Measurements from ENCODE around the gene SLC26A11. TPM values are rescaled to one million over a fixed set of nuclear protein-coding genes. Genes with fewer than 3 reads are reported as not detected.

Gene SLC26A11
- 51.6 TPM for total RNA-seq
- long read RNA-seq, transcript SLC26A11-201 (18 exons, 2,885 nt) = major isoform, 22 of 102 reads
- long read RNA-seq, partial matches to known transcripts = 45 of 102 reads
- long read RNA-seq, other reads (novel, unspliced or antisense) = 31 of 102 reads

DNA sequence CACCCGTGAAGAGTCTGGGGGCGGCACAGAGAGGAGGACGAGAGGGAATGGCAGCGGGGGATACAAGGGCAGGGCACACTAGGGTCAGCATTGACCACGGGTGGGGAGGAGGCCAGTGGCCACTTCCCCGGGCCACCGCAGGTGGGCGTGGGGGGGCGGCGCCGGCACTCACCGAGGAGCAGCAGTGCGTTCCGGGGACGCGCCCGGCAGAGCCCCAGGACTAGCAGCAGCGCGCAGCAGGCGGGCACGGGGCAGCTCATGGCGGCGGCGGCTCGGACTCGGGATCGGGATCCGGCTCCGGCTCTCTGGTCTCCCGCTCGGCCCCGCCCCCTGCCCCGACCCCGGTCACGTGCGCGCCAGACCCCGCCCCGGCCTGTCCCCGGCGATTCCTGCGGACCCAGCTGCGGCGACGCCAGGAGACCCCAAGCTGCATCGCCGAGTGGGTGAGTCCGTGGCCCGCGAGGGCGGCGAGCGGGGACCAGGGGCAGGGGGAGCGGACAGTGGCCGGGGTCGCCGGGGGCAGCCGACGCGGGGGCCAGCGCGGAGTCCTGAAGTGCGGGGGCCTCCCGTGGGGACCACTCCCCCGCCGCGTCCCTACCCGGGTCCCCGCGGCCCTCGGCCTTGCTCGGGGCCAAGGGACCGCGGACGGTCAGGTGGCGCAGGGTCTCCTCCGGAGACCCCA, at the start of gene SLC26A11, which contains the start of gene SGSH:
TSS of gene SLC26A11 (plus strand) at position 374 of the 682 bp plus-strand sequence. CDS start 1,134 bp downstream, outside the sequence.
TSS of gene SGSH (minus strand) at position 280 of the 682 bp plus-strand sequence. CDS start at position 260, 20 bp downstream.
- H3K27ac ChIP-seq = peak within 1 kb of the TSS; percentile 83
- intact Hi-C loops (cut with DNase I) = no loop called here
- H3K9me3 ChIP-seq = no peaks in the 10 kb centered on the region
- peak; percentile 92 for DNase-seq
- TF ChIP-seq, protein P1, sequence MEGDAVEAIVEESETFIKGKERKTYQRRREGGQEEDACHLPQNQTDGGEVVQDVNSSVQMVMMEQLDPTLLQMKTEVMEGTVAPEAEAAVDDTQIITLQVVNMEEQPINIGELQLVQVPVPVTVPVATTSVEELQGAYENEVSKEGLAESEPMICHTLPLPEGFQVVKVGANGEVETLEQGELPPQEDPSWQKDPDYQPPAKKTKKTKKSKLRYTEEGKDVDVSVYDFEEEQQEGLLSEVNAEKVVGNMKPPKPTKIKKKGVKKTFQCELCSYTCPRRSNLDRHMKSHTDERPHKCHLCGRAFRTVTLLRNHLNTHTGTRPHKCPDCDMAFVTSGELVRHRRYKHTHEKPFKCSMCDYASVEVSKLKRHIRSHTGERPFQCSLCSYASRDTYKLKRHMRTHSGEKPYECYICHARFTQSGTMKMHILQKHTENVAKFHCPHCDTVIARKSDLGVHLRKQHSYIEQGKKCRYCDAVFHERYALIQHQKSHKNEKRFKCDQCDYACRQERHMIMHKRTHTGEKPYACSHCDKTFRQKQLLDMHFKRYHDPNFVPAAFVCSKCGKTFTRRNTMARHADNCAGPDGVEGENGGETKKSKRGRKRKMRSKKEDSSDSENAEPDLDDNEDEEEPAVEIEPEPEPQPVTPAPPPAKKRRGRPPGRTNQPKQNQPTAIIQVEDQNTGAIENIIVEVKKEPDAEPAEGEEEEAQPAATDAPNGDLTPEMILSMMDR (IDR thresholded peaks at IDR 0.05) = no peak
- H3K27me3 ChIP-seq = no peaks in the 10 kb centered on the region
- peak within 1 kb of the TSS; percentile 62 for H3K4me3 ChIP-seq
- H3K4me1 ChIP-seq = peaks cover 14% of the 10 kb centered on the region
- ATAC-seq = peak; percentile 89
- H3K36me3 ChIP-seq = peaks cover 8% of the 10 kb centered on the region

DNA sequence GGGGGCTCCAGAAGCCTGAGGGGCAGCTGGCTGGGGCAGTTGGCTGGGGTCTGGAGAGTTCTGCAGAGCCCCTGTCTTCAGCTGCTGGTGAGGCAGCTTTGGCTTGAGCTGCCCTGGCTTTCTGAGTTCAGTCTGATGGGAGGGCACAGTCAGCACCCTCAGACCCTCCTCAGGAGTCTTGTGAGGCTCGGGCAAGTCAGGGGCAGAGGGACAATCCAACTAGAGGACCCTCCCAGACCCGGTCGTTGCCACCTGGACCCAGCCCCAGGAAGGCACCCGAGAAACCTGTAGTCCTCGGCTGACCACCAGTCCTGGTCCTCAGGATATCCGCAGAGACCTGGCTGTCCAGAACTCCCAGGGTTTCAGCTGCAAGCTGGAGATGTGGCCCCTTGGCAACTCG, 48.5 kb upstream of the SLC26A11 start:
- Histone ChIP-seq H3K4me3 (no peak overlapping the region), H3K4me1 (no peaks in the 10 kb centered on the region), H3K9me3 (no peaks in the 10 kb centered on the region), H3K27me3 (no peaks in the 10 kb centered on the region), H3K36me3 (no peaks in the 10 kb centered on the region), H3K27ac (no peak overlapping the region)
- DNase-seq (no peak), ATAC-seq (no peak)
- intact Hi-C loops (cut with DNase I) = no loop called here
- TF ChIP-seq, protein P1 (IDR thresholded peaks at IDR 0.05) = no peak

DNA sequence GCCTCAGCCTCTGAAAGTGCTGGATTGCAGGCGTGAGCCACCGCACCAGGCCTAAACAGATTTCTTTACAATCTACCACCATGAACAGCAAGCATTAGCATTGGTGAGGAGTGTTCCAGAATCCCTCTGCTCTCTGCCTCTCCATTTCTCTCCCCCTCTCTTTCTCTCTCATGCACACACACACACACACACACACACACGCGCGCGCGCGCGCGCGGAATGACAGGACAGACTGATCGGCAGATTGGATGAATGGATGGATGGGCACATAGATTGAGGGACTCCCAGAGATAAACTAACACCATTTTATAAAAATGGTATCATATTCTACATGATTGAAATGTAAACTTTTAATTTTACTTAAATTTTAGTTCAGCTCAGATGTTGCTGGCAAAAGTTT, 47.1 kb upstream of the SLC26A11 start:
- Histone ChIP-seq H3K4me1 (no peaks in the 10 kb centered on the region), H3K4me3 (no peak overlapping the region), H3K9me3 (no peaks in the 10 kb centered on the region), H3K27ac (no peak overlapping the region), H3K27me3 (no peaks in the 10 kb centered on the region), H3K36me3 (no peaks in the 10 kb centered on the region)
- no peak for DNase-seq
- TF ChIP-seq, protein P1 (IDR thresholded peaks at IDR 0.05) = no peak
- intact Hi-C loops (cut with DNase I) = no loop called here
- no peak for ATAC-seq

DNA sequence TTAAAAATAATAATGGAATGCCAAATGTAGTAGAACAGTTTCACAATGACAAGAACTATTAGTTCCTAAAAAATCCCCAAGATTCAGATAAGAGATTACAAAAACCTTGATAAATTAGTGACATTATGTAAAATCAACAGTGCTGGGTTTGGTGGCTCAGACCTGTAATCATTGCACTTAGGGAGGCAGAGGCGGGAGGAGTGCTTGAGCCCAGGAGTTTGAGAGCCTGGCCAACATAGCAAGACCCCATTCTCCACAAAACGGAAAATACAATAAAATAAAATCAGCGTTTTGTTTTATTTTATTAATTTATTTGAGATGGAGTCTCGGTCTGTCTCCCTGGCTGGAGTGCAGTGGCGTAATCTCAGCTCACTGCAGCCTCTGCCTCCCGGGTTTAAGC, 46.3 kb upstream of the SLC26A11 start:
- no peak for ATAC-seq
- Histone ChIP-seq H3K36me3 (no peaks in the 10 kb centered on the region), H3K4me3 (no peak overlapping the region), H3K27me3 (no peaks in the 10 kb centered on the region), H3K4me1 (no peaks in the 10 kb centered on the region), H3K9me3 (no peaks in the 10 kb centered on the region), H3K27ac (no peak overlapping the region)
- intact Hi-C loops (cut with DNase I) = no loop called here
- TF ChIP-seq, protein P1 (IDR thresholded peaks at IDR 0.05) = no peak
- no peak for DNase-seq

DNA sequence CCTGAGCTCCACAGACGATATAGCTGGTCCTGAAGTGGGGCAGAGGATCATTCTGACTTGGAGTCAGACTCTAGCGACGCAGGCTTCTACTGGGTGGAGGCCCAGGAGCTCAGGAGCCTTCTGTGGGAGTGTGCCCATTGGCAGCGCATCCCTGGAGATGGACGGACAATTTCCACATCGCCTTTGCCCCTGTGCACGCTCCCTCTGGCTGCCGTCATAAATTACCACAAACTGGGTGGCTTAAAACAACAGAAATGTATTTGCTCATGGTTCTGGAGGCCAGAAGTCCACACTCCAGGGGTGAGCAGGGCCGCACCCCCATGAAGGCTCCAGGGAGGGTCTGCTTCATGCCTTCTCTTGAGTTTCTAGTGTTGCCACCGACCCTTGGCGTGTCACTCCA, 43.5 kb upstream of the SLC26A11 start:
- no peaks in the 10 kb centered on the region for H3K9me3 ChIP-seq
- TF ChIP-seq, protein P1 (IDR thresholded peaks at IDR 0.05) = no peak
- intact Hi-C loops (cut with DNase I) = no loop called here
- no peaks in the 10 kb centered on the region for H3K4me1 ChIP-seq
- no peak overlapping the region for H3K27ac ChIP-seq
- H3K4me3 ChIP-seq = no peak overlapping the region
- H3K36me3 ChIP-seq = no peaks in the 10 kb centered on the region
- no peaks in the 10 kb centered on the region for H3K27me3 ChIP-seq
- ATAC-seq (no peak), DNase-seq (no peak)
